GM19372 (cell line): Measurements from ENCODE around the gene TNFAIP3.

ENCODE experiments used
- ATAC-seq: cut with Tn5 transposase; IDR thresholded peaks from one replicate; pipeline ENCODE4 v1.9.1; 2021; ENCODE audit warnings: mild to moderate bottlenecking, low read depth, moderate library complexity; ENCODE audit not compliant: unreplicated experiment

Gene TNFAIP3

DNA sequence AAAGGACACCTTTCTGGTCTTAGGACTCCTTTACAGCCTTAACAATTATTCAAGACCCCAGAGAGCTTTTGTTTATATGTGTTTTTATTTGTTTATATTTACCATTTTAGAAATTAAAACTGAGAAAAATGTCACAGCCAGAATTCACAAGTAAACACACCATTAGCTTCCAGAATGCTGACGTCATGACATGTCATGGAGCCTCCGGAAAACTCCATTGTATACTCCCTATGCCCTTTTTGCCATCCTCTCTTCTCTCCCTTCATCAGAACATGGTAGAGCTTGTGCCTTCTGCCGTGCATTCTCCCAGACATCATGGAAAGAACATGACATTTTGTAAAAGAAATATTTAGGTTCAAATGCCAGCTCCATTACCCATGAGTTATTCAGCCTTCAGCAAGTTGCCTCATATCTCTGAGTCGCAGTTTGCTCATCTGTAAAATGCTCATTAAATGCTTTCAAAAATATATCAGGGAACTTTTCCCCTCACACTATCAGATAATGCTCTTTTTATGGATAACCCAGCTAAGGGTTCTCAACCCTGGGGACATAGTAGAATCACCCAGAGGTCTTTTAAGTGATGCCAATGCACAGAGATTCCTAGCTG lies 27.8 kb downstream of the TNFAIP3 start:
- no peak for ATAC-seq

DNA sequence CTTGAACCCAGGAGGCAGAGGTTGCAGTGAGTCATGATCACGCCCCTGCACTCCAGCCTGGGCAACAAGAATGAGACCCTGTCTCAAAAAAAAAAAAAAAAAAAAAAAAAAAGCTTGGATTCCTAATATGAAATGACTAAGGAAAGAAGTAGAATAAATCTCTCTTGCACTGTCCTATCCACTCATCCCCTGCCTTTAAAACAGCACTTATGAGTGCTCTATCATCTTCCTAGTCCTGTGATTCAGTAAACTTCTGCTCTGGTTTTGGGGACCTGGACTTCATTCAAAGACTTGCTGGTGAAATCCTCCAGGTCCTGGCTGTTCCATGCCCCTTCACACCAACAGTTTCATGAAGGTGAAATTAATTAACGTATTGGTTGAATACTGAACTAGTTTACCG lies 29.6 kb downstream of the TNFAIP3 start:
- ATAC-seq, result no peak

GRCh38 chr6:137900815-137901214 lies 33.8 kb downstream of the TNFAIP3 start:
- no peak for ATAC-seq

DNA sequence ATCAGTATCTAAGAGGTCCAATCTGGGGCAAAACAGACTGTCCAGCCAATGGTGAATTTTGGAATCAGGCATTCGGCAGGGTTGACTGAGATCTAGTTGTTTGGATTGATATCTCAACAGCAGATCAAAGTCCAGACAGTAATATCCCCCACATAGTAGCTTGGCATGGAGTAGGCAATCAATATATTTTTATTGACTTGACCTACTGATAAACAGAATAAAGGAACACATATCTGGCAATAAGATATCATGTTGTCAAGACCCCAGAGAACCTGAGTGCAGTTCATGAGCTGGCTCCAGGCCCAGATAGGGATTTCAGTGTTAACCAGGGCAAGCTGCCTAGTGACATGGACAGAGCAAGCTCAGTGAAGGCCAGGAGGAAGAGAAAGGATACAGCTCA lies 34.4 kb downstream of the TNFAIP3 start:
- no peak for ATAC-seq

DNA sequence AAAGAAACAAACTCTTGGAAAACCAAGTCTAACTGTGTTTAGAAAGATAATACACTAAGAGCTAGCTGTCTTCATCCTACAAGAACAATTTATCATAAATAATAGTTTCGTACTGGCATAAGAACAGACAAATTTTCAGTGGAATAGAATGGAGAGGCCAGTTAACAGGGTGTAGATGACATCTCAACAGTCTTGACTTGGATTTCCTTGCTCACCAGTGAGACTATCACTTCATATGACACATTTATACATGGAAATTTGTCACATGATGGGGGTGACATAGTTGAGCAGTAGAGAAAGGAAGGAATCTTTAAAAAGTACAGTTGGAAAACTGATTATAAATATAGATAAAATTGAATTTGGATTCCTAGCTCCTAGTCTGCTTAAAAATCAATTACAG lies 35.6 kb downstream of the TNFAIP3 start:
- no peak for ATAC-seq

- no peak for ATAC-seq
These were observed 36.3 kb downstream of the TNFAIP3 start for GRCh38 chr6:137903274-137903932.

DNA sequence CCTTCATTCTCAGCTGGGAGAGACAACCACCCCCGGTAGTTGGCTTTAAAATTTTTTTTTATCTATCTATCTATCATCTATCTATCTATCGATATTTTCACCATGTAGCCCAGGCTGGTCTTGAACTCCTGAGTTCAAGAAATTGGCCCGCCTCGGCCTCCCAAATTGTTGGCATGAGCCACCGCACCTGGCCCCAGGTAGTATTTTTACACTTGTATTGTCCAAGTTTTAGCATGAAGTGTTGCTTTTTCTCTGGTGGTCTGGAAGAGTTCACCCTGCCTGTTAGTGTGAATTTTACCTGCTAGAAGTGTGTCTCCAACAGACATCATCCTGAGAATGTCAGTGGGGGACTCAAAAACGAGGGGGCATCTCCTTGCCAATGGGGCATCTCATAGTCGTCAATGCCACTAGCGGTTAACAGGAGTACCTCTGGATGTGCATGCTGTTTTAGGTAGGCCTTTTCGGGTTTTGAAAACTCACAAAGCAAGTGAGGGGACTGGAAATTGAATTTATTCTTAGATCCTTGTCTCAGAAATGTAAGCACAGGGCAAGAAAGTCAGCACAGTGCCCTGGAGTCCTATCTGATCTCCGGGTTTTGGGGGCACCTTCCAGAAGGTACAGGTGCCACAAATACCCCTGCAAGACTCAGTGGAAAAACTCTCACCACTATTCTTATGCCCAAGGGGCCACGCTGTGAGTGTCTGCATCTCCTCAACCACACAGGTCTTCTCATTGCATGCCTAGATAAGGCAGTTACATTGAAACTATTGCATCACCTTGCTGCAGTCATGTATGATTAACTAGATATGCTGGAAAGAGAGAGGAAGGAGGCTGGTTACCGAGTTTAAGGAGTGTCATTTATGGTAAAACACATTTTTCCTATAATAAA lies 37.1 kb downstream of the TNFAIP3 start:
- peak; percentile 77 for ATAC-seq

DNA sequence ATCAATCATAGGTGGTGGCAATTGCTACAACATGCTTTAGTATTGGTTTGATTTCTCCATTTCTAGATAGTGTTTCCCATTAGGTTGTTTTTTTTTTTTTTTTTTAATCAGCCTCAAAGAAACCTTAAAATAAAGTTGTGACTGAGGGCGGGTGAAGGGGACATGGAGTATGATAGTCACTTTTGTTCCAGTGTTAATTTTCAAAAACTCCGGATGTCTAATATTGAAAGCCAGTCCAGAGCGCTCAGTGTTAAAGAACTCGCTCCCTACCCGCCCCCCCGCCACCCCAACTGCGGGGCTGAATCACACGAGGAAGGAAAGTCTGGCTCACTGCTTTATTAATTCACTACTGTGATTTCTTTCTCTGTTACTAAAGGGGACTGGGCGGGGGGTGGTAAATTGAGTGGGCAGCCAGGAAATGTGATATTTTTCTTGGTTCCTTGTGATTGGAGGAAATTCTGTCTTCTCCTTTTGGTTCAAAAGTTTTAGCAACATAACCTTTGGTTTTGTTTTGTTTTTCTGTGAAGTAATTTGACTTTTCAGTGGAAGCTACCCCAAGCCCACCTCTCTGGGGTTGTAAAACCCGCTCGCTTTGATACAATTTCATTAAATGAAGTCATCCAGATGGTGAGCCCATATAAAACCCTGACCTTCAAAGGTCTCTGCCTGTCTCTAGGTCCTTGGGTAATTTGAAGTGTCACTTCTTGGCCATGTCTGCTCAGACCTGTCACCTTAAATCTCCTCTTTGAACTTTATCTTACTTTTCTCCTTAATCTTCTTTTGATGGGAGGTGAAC lies 38.0 kb downstream of the TNFAIP3 start:
- ATAC-seq, result peak; percentile 38

DNA sequence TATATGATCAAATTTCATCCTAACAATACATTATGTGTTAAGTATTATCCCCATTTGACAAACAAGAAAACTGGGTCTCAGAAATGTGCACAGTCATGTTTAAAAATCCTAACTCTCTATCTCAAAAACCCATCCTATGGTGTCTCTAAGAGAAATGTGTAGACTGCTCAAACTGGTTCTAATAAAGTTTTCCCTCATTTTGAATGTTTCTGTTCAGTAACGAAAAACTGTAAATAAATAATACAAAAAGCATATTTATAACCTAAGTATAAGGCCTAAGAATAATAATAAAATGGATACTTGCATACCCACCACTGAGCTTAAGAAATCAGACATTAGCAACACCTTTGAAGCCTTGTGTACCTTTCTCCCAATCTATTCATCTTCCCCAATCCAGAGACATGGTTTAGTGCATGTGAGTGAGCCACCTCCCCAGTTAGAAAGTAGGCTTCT lies 39.0 kb downstream of the TNFAIP3 start:
- no peak for ATAC-seq

- ATAC-seq, result no peak
These were observed 40.1 kb downstream of the TNFAIP3 start for GRCh38 chr6:137907170-137907569.

DNA sequence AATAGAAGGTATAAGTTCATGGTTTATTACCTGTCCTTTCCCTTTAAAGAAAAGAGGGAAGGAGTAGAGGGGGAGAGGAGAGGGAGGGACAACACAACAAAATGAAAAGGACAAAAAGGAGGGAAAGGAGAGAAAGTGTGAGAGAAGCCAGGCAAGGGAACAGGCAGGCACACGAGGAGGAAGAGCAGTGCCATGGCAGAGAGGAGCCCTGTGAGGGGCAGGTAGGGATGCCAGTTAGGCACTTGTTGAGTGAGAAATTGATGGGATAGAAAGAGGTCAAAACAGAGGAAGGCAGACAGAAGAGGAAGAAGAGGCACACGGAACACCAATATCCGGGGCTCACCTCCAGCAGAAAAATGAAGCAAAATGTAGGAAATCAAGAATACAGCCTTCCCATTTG lies 42.5 kb downstream of the TNFAIP3 start:
- ATAC-seq, result no peak

DNA sequence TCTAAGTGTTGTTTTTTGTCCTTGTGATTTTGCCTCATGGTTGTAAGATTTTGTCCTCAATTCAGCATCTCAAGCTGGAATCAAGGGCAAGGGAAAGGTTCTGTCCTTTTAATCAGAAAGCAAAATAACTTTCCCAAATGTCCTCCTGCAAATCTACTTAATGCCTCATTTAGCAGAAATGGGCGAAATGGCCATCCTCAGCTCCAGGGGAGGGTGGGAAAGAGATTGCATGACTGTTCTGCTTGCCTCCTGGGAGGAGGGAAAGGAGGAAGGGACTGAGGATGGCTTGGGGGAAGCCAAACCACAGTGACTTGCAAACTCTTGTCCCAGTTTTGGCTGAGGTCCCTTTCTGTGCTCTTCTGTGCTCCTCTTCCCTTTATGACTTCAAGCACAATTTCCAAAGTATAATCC lies 43.4 kb downstream of the TNFAIP3 start:
- ATAC-seq, result no peak

GRCh38 chr6:137910843-137911456 lies 43.9 kb downstream of the TNFAIP3 start:
- ATAC-seq, result no peak

GRCh38 chr6:137911675-137912191 lies 44.7 kb downstream of the TNFAIP3 start:
- ATAC-seq, result no peak

DNA sequence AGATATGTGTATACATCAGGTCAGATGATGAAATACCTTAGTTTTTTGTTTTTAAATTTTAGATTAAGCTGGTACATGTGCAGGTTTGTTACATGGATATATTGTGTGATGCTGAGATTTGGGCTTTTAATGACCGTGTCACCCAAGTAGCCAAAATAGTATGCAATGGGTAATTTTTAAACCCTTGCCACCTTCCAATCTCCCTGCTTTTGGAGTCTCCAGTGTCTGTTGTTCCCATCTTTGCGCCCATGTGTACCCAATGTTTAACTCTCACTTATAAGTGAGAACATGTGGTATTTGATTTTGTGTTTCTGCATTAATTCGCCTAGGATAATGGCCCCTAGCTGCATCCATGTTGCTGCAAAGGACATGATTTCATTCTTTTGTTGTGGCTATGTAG lies 45.8 kb downstream of the TNFAIP3 start:
- ATAC-seq, result no peak

DNA sequence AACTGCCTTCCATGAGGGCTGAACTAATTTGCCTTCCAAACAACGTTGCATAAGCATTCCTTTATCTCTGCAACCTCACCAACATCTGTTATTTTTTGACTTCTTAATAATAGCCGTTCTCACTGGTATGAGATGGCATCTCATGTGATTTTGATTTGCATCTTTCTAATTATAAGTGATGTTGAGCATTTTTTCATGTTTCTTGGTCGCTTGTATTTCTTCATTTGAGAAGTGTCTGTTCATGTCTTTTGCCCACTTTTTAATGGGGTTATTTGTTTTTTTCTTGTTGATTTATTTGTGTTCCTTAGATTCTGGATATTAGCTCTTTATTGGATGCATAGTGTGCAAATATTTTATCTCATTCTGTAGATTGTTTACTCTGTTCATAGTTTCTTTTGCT lies 46.4 kb downstream of the TNFAIP3 start:
- ATAC-seq, result no peak

DNA sequence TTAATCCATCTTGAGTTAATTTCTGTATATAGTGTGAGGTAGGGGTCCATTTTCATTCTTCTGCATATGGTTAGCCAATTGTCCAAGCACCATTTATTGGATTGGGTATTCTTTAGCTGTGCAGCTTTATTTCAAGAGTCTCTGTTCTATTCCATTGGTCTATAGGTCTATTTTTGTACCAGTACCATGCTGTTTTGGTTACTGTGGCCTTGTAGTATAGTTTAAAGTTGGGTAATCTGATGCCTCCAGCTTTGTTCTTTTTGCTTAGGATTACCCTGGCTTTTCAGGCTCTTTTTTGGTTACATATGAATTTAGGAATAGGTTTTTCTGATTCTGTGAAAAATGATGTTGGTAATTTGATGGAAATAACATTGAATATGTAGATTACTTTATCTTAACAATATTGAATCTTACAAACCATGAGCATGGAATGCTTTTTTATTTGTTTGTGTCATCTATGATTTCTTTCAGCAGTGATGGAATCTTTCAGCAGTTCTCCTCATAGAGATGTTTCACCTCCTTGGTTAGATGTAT lies 47.0 kb downstream of the TNFAIP3 start:
- no peak for ATAC-seq

DNA sequence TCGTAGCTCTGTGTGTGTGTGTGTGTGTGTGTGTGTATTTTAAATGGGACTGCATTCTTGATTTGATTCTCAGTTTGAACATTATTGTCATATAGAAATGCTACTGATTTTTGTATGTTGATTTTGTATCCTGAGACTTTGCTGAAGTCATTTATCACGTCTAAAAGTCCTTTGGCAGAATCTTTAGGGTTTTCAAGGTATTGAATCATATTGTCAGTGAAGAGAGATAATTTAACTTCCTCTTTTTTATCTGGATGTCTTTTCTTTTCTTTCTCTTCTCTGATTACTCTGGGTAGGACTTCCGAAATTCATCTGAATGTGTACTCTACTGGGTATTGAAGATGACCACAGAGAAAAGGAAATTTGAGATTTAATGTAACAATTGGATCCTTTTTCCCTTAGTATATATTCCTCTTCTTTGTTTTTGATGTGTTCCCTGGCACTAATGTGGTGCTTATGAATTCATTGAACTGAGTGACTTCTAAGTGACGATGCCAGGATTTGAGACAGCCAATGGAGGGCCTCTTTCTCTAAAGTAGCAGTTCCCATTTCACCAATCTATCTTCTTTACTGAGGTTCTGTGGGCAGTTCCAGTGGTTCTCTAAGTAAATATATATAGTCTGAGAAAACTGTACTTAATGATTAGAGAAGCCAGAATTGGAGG lies 47.6 kb downstream of the TNFAIP3 start:
- ATAC-seq, result no peak

DNA sequence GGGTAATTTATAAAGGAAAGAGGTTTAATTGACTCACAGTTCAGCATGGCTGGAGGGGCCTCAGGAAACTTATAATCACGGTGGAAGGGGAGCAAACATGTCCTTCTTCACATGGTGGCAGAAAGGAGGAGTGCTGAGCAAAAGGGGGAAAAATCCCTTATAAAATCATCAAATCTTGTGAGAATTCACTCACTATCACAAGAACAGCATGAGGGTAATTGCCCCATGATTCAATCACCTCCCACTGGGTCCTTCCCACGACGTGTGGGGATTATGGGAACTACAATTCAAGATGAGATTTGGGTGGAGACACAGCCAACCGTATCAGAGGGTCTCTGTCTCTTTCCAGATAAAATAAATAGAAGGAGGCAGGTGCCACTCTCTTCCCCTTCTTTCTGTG lies 48.7 kb downstream of the TNFAIP3 start:
- no peak for ATAC-seq
